Hematopoietic multipotent progenitor cell treated with erythropoietin and hydrocortisone succinate and interleukin-3 and kit ligand, for 4 days (in vitro differentiated cells): ENCODE measurements around the gene NPIPB2.

Experiments used
- DNase-seq: peaks from one replicate; pipeline ENCODE4 v3.0.0-alpha.2; 2015

Gene NPIPB2

GRCh38 chr16:11896486-11897176, 45.2 kb downstream of the NPIPB2 start:
- DNase-seq = no peak

DNA sequence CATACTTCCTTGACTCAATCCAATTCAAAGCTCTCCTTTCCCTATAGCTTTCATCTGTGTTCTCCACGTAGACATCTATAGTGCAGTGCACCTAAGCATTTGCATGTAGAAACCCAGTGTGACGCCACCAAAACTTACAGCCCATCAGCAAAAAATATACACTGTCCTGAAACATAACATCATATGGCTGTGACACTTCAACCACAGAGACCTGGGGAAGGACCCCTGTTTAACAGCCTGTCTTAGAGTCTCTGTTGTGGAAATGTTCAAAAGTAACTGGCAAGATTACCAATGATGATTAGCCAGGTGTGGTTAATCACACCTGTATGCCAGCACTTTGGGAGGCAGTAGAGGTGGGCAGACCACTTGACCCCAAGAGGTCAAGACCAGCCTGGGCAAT, 48.3 kb downstream of the NPIPB2 start:
- no peak for DNase-seq

- DNase-seq = no peak
These were observed 49.1 kb downstream of the NPIPB2 start for GRCh38 chr16:11892761-11893160.

GRCh38 chr16:11890231-11890965, 51.4 kb downstream of the NPIPB2 start:
- DNase-seq = peak; percentile 31

DNA sequence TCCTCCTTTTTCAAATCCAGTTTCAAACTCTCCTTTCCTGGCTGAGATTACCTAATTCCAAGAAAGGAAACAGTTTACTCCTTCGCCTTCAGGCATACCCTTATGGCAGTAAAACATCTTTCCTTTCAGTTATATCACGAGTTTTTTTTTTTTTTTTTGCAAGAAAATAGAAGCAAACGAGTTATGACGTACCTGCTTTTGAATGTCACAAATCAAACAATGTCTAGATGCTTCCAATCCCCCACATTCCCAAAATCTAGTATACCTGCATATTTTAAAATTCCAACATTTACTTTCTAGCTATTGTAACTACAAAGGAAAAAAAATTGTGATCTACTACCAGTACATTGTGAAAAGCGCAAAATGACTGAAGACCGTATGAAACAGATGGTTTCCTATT, 55.0 kb downstream of the NPIPB2 start:
- DNase-seq = no peak

- no peak for DNase-seq
These were observed 57.8 kb downstream of the NPIPB2 start for GRCh38 chr16:11884035-11884434.

- peak; percentile 20 for DNase-seq
These were observed 61.8 kb downstream of the NPIPB2 start for GRCh38 chr16:11880007-11880406.

- DNase-seq = no peak
These were observed 64.5 kb downstream of the NPIPB2 start for GRCh38 chr16:11877374-11877773.
